BE2C (cell line): Measurements from ENCODE around the gene TRPV2.
"Not testable (repeated sequence)": the region's sequence is repeated elsewhere in the genome, so short reads cannot be mapped to it uniquely, and the experiment has no call there.

Experiments used
- DNase-seq: peaks from one replicate; pipeline ENCODE4 v3.0.0-alpha.2; 2020
- H3K27me3 ChIP-seq: fragments of 250-450 bp; sonication (Bioruptor Pico); 2 replicates; pipeline ENCODE4 v1.5.1; 2020; ENCODE audit warnings: mild to moderate bottlenecking
- H3K36me3 ChIP-seq: fragments of 250-450 bp; sonication (Bioruptor Pico); 2 replicates; pipeline ENCODE4 v1.5.1; 2020; ENCODE audit warnings: mild to moderate bottlenecking
- H3K4me1 ChIP-seq: fragments of 250-450 bp; sonication (Bioruptor Pico); 2 replicates; pipeline ENCODE4 v1.5.1; 2020
- H3K4me3 ChIP-seq: 2 replicates; pipeline ENCODE4 v1.5.1; 2011; ENCODE audit warnings: low read depth, low read length
- H3K9me3 ChIP-seq: fragments of 250-450 bp; sonication (Bioruptor Pico); 2 replicates; pipeline ENCODE4 v1.5.1; 2020
- TF ChIP-seq, protein P1 (sequence below): IDR thresholded peaks from 2 replicates; pipeline ENCODE4 v1.5.1; 2012; ENCODE audit warnings: mild to moderate bottlenecking, low read depth, low read length

The TRPV2 gene

GRCh38 chr17:16379654-16380053 lies 35.7 kb upstream of the TRPV2 start:
- no peak for DNase-seq
- Histone ChIP-seq H3K9me3 (no peaks in the 10 kb centered on the region), H3K27me3 (no peaks in the 10 kb centered on the region), H3K4me3 (no peak overlapping the region), H3K4me1 (no peaks in the 10 kb centered on the region), H3K36me3 (peaks cover 12% of the 10 kb centered on the region)
- TF ChIP-seq, protein P1, sequence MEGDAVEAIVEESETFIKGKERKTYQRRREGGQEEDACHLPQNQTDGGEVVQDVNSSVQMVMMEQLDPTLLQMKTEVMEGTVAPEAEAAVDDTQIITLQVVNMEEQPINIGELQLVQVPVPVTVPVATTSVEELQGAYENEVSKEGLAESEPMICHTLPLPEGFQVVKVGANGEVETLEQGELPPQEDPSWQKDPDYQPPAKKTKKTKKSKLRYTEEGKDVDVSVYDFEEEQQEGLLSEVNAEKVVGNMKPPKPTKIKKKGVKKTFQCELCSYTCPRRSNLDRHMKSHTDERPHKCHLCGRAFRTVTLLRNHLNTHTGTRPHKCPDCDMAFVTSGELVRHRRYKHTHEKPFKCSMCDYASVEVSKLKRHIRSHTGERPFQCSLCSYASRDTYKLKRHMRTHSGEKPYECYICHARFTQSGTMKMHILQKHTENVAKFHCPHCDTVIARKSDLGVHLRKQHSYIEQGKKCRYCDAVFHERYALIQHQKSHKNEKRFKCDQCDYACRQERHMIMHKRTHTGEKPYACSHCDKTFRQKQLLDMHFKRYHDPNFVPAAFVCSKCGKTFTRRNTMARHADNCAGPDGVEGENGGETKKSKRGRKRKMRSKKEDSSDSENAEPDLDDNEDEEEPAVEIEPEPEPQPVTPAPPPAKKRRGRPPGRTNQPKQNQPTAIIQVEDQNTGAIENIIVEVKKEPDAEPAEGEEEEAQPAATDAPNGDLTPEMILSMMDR, result no peak

GRCh38 chr17:16380640-16381495 lies 34.5 kb upstream of the TRPV2 start, which contains the start of gene UBB:
Gene UBB (plus strand): TSS chr17:16381091. CDS start chr17:16381908, 817 bp downstream.
- Histone ChIP-seq H3K4me3 (peak within 1 kb of the TSS; percentile 97), H3K9me3 (no peaks in the 10 kb centered on the region)
- TF ChIP-seq, protein P1, result no peak

DNA sequence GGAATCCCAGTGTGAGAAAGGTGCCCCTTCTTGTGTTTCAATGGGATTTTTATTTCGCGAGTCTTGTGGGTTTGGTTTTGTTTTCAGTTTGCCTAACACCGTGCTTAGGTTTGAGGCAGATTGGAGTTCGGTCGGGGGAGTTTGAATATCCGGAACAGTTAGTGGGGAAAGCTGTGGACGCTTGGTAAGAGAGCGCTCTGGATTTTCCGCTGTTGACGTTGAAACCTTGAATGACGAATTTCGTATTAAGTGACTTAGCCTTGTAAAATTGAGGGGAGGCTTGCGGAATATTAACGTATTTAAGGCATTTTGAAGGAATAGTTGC lies 33.9 kb upstream of the TRPV2 start:
- DNase-seq, result no peak
- peaks cover 12% of the 10 kb centered on the region for H3K36me3 ChIP-seq
- TF ChIP-seq, protein P1, result no peak
- no peaks in the 10 kb centered on the region for H3K9me3 ChIP-seq
- no peaks in the 10 kb centered on the region for H3K27me3 ChIP-seq
- H3K4me3 ChIP-seq, result peak overlapping the region; percentile 97
- H3K4me1 ChIP-seq, result no peaks in the 10 kb centered on the region

More at GRCh38 chr17:16380640-16381495, 34.5 kb upstream of the TRPV2 start, which contains the start of gene UBB:
- DNase-seq, result peak; percentile 92
- H3K36me3 ChIP-seq, result peaks cover 12% of the 10 kb centered on the region
- no peaks in the 10 kb centered on the region for H3K4me1 ChIP-seq
- no peaks in the 10 kb centered on the region for H3K27me3 ChIP-seq

- Histone ChIP-seq H3K4me1 (no peaks in the 10 kb centered on the region), H3K9me3 (no peaks in the 10 kb centered on the region), H3K4me3 (peak overlapping the region; percentile 14; the same call in 1 of the 2 replicates), H3K36me3 (peaks cover 12% of the 10 kb centered on the region), H3K27me3 (no peaks in the 10 kb centered on the region)
- TF ChIP-seq, protein P1, result no peak
- DNase-seq, result no peak
Measured at GRCh38 chr17:16383216-16383615, 32.2 kb upstream of the TRPV2 start.

- DNase-seq, result no peak
- no peak overlapping the region for H3K4me3 ChIP-seq
- no peaks in the 10 kb centered on the region for H3K4me1 ChIP-seq
- TF ChIP-seq, protein P1, result no peak
- H3K9me3 ChIP-seq, result no peaks in the 10 kb centered on the region
- H3K27me3 ChIP-seq, result no peaks in the 10 kb centered on the region
- peaks cover 12% of the 10 kb centered on the region for H3K36me3 ChIP-seq
Measured at GRCh38 chr17:16383772-16384287, 31.5 kb upstream of the TRPV2 start.

- Histone ChIP-seq H3K4me1 (no peaks in the 10 kb centered on the region), H3K36me3 (peaks cover 12% of the 10 kb centered on the region), H3K4me3 (no peak overlapping the region)
Measured at GRCh38 chr17:16384557-16384956, 30.8 kb upstream of the TRPV2 start.

DNA sequence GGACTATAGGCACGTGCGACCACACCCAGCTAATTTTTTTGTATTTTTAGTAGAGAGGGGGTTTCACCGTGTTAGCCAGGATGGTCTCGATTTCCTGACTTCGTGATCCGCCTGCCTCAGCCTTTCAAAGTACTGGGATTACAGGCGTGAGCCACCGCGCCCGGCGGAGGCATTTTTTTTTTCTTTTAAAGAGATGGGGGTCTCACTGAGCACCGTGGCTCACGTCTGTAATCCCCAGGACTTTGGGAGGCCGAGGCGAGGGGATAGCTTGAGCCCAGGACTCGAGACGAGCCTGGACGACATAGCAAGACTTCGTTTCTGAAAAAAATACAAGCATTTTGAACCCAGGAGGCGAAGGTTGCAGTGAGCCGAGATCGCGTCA lies 29.3 kb upstream of the TRPV2 start:
- peaks cover 12% of the 10 kb centered on the region for H3K36me3 ChIP-seq
- H3K4me1 ChIP-seq, H3K4me3 ChIP-seq, H3K9me3 ChIP-seq, H3K27me3 ChIP-seq, DNase-seq: not testable (repeated sequence)

More at GRCh38 chr17:16384557-16384956, 30.8 kb upstream of the TRPV2 start:
- Histone ChIP-seq H3K9me3 (no peaks in the 10 kb centered on the region), H3K27me3 (no peaks in the 10 kb centered on the region)
- no peak for DNase-seq
- TF ChIP-seq, protein P1, result no peak
